Left colon (tissue), 2 donors: ENCODE data around the gene ACKR3. TPM values are rescaled to one million over a fixed set of nuclear protein-coding genes. Genes with fewer than 3 reads are reported as not detected.

Experiments
- ATAC-seq: fragments of 200-7000 bp; cut with Tn5 transposase; one replicate; pipeline ENCODE4 v1.9.1; 2020; ENCODE audit warnings: mild to moderate bottlenecking, moderate library complexity
- DNase-seq, 2 donors: peaks; one replicate each; pipeline ENCODE4 v3.0.0-alpha.2; 2020
- intact Hi-C, 2 donors: fragments of 100-400 bp; cut with DNase I in 1 of 2; cut with micrococcal nuclease in 1 of 2; formaldehyde crosslinking; loops; one replicate each; pipeline versions ENCODE4 v1.11.2 to v1.14.0; 2022; cut with DNase I, micrococcal nuclease
- total RNA-seq, 2 donors: library from RNA; stranded (reverse); fragmentation: NEBNext Ultra II Directional; extraction: Animal tissue kit (Norgen Biotek cat#: 25700); gene quantifications; one replicate each; pipeline ENCODE4 v1.2.1, GENCODE V29; 2021
- donor health status: DM: no; HTN: no; CAD: no.
- donor health status: DM: yes; HTN: yes; CAD: no.

Gene ACKR3
- total RNA-seq, 2 donors from 2014 or later, result 8.5 to 11.3 TPM

DNA sequence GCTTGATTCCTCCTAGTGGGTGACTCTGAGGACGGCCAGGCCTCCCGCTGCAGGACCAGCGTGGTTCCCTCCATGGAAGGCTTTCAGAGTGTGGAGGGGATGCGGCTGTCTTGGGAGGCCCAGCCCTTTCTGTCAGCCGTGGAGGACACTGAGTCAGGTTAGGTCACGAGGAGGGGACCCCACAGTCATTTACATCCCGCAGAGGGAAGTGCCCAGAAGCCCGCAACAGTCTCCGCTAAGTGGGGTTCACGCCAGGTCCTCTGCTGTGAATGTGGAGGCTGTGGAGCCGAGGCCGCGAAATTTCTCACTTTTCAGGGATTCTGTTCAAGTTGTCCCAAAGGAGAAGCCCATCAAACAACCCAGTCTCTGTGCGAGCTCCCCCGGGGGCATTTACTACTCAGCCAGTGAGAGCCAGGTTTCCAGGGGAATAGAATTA, 8.8 kb downstream of the ACKR3 start:
- intact Hi-C loops, result no loop called here
- ATAC-seq (no peak), DNase-seq (no peak)

DNA sequence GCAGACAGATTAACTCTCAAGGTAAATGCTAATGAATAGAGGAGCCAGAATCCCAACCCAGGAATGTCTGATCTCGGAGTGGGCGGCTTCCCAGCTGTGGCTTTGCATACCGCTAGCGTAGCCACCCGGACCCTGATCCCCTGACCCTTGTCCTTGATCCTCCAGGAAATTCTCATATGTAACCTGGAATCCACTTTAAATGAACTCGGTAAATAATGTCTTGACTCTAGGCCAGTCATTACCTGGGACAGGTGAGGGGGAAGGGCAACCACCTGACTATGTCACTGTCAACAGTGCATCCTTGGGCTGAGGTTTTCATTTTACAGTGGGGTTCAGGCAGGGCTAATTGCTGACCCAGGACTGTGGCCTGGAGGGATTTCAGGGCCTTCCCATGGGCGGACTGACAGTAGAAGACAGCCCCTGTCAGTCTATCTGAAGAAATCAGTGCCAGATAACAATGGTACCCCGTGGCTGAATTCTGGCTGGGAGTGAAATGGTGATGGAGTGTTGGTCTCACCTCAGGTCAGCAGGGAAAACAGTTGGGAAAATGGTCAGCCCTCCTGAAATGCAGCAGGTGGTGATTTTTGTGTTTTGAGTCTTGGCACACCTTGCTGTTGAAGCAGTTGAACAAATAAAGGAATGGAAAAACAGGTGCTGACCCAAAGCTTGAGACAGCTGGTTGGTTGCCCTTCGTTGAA, 9.6 kb downstream of the ACKR3 start:
- intact Hi-C loops, result no loop called here
- no peak for DNase-seq
- no peak for ATAC-seq

DNA sequence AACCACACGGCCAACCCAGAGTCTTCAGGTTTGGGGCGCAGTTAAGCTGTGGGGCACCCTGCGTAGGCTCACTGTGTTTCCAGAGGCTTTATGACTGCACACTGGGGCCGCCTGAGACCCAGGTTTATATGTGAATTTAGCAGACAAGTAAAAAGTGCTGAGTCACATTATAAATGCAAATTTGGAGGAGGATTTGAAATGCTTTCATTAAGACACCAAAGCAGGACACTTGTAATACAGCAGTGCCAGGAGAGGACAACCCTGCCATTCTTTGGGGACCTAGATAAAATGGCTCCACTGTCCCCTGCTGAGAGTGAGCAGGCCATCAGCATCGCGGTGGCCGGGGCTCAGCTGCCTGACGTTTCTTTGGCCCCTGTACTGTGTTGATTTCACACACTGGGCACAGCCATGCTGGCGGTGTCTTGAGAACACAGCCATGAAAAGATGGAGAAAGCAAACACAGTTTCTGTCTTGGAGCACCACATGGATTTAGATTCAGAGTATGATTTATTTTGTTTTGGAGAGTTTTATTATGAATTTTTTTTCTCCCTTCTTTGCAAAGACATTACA, 10.2 kb downstream of the ACKR3 start:
- intact Hi-C loops, result no loop called here
- ATAC-seq, result no peak

DNA sequence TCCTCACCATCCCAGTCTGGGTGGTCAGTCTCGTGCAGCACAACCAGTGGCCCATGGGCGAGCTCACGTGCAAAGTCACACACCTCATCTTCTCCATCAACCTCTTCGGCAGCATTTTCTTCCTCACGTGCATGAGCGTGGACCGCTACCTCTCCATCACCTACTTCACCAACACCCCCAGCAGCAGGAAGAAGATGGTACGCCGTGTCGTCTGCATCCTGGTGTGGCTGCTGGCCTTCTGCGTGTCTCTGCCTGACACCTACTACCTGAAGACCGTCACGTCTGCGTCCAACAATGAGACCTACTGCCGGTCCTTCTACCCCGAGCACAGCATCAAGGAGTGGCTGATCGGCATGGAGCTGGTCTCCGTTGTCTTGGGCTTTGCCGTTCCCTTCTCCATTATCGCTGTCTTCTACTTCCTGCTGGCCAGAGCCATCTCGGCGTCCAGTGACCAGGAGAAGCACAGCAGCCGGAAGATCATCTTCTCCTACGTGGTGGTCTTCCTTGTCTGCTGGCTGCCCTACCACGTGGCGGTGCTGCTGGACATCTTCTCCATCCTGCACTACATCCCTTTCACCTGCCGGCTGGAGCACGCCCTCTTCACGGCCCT, 11.2 kb downstream of the ACKR3 start:
- intact Hi-C loops, result no loop called here
- no peak for ATAC-seq
- no peak for DNase-seq

More for the DNA sequence above, 10.2 kb downstream of the ACKR3 start:
- no peak for DNase-seq

DNA sequence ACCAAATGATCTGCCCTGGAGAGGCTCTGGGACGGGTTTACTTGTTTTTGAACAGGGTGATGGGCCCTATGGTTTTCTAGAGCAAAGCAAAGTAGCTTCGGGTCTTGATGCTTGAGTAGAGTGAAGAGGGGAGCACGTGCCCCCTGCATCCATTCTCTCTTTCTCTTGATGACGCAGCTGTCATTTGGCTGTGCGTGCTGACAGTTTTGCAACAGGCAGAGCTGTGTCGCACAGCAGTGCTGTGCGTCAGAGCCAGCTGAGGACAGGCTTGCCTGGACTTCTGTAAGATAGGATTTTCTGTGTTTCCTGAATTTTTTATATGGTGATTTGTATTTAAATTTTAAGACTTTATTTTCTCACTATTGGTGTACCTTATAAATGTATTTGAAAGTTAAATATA, 11.9 kb downstream of the ACKR3 start:
- intact Hi-C loops, result no loop called here
- DNase-seq, result no peak

DNA sequence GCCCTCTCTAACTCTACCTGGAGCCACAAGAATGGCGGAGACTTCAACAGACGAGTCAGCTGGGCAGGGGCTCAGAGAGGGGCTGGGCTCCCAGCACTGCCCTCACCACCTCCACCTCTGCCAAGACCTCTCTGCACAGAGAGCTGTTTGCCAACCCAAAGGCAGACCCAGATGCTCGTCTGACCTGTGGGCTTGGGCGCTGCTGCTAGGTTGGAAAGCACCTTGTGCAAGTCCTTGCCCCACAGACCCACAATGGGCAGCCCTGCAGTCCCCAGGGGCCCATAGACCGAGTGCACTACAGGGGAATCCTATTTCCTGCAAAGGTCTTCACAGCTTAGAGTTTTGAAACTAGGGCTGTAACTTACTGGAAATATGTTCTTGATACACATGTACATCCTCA, 13.3 kb downstream of the ACKR3 start:
- no peak for ATAC-seq
- DNase-seq, result no peak
- intact Hi-C loops, result no loop called here

More for the DNA sequence above, 11.9 kb downstream of the ACKR3 start:
- no peak for ATAC-seq

DNA sequence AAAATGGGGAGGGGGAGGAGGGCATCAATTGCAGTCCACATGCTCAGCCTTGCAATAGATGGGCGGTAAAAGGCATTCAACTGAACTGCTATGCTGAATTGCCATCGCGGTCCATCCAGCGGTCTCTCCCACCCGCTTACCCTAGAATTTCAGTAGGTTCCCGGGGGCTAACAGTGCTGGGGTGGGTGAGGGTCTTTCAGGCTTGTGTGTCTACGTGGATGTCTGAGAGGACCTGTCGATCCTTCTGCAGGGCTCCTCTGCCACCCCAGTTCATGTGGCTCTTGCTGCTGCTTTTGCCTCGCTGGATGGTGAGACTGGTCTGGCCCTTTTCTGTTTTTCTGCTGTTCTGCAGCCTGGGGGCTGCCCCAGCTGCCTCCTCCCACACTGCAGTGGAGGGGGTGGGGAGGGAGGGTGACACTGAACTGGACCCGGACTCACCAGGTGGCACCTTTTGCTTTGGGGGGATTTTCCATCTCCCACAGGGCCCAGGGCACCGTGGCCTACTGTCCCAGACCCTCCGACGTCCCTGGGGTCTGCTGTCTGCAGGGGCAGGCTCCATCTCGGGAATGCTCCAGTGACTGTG, 14.1 kb downstream of the ACKR3 start:
- no peak for ATAC-seq
- DNase-seq, result no peak
- intact Hi-C loops, result no loop called here

DNA sequence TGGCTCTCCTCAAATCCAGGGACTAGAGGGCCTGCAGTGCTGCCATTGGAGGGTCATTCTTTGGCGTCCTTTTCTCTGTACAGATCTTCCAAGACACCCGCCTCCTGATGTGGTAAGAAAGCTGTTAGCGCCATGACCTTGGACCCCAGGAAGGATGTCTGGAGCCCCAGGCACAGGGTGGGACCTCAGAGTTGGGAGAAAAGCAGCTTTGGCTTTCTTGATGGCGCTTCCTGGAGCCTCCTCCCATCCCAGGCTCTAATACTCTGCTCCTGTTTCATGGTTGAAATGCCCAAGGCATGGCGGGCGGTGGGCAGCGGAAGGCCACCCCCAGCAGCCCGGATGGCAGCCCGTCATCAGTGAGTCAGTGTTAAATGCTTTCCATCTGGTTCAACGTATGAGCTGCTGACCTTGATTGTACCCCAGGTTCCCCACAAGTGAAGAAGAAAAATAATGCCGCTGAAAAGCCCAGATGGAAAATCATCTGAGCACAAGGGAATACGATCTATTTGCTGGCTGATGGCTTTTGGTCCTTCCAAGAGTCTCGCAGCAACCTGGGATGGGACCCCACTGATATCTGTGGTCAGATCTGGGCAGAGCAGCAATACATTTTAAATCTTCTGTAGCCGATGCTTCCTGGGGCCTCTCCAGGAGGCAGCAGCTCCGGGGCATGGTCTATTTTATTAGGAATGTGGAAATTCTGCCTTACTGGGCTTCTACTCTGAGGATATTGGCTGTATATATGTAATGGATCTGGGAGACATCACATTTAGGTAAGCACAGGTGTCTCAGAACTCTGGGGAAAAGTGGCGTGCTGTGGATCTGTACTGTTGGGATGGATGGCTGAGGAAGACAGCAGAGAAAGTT, 15.1 kb downstream of the ACKR3 start:
- intact Hi-C loops, result no loop called here
- DNase-seq (no peak), ATAC-seq (no peak)

DNA sequence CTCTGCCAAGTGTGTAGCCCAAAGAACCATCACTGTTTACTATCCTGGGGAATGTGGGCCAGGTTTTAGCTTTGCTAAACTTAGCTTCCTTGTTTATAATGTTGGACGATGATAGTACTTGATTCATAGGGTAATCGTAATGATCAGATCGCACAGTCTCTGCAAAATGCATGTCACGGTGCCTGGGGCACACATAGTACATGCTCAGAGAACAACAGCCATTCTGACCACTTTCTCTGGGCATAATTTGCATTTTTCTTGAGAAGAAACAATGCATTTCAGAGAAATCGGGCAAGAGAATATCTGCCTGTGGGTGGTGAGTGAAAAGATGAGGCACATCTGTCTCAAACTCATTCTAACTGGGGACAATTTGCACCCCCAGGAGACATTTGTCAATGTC, 16.3 kb downstream of the ACKR3 start:
- ATAC-seq (no peak), DNase-seq (no peak)
- intact Hi-C loops, result no loop called here

DNA sequence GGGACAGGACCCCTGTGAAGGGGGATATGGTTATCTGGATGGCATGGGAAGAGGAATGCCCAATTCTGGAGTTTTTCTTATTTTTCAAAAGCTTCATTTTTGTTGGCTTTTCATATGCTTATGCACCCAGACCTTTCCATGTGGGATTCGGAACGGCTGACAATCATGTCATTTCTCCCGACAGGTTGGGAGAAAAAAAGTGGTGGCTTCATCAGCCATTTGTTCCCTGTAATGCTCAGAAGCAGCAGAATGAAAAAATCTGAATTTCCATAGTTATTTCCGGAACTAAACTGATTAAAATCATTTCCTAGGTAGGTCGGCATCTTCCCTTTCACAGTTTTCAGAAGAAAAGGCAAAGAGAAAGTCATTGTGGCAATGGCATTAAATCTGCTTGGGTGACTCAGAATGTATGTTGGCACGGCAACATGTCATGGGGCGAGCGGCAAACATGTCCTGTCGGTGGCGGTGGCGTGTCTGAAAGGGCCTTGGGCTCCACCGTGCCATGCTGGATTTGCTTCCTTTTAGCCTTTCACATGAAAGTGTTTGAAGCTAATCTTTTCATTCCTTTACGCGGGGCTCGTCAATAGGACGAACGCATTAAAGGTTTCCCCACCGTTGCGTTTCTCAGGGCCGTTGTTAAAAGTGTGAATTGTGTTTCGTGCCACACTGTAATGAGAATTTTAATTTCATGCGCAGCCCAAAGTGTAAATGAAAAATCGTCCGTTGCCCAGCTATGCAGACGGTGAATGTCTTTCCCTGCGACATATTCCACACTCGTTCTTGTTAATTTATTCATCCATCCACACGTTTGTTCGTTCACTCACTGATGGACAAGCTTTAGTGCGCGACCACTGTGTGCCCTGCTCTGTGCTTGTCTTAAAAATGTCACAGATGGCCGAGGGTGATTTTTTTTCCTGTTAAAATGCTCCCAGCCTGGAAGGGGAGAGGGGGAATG, 18.5 kb downstream of the ACKR3 start:
- intact Hi-C loops, result no loop called here
- DNase-seq, result no peak
- no peak for ATAC-seq

DNA sequence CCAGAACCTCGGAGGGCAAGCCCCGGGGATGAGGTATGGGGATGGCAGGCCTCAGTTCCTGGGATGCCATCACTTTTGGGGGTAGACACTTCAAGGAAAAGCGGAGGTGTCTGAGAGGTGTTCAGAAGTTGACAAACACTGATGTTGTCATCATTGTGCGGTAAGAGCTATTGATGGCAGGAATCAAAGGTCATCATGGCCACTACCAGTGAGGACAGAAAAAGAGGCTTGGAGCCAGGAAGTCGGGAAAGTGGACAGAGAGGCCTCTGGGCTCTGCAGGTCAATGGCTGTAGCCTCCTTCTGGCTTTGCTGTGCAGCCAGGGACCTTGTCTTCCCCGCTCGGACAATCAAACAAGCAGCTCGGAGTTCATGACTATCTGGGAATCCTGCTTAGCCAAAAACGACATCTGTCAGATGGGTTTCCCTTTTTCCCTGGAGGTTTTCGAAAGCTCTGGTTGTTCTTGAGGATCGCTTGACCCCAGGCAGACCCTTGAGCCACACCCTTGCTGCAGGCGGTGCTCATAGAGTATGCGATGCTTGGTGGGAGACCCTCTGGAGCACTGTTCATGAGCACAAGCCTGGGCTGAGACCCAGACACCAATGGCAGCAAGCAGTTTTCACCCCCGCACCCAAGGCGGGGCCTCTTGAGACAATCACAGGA, 19.4 kb downstream of the ACKR3 start:
- DNase-seq (no peak), ATAC-seq (no peak)
- intact Hi-C loops, result no loop called here

DNA sequence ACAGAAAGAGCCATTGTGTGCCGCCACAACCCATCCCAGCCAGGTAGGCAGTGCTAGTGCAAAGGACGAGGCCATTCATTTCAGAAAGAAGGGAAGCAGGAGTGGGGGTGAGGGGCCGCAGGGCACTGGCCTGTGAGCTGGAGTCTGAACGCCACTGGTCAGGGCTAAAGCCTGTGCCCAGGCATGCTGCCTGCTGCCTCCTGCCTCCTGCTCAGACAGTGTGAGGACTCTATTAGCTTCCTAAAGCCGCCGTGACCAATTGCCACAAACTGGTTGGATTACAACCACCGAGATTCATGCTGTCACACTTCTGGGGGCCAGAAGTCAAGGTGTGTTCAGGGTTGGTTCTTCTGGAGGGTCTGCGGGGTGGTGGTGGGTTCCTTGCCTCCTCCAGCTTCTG, 21.2 kb downstream of the ACKR3 start:
- no peak for ATAC-seq
- intact Hi-C loops, result no loop called here

DNA sequence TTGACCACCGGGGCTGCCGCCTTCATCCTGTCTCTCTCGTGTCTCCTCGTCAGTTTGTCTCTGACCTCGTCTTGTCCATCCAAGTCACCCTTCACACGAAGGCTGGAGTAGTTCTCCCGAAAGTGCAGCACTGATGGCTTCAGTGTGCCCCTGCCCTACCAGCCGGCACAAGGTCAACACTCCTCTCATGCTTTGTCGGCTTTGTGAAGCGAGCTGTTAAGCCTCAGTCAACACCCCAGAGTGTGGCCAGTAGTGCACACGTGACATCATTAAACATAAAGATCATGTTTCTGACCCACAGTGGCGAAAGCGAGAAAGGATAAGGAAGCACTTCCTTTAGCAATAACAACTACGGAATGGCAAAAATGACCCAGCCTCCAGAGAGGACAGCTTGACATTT, 23.2 kb downstream of the ACKR3 start:
- DNase-seq, result no peak
- no peak for ATAC-seq
- intact Hi-C loops, result no loop called here

More for the DNA sequence above, 21.2 kb downstream of the ACKR3 start:
- no peak for DNase-seq

DNA sequence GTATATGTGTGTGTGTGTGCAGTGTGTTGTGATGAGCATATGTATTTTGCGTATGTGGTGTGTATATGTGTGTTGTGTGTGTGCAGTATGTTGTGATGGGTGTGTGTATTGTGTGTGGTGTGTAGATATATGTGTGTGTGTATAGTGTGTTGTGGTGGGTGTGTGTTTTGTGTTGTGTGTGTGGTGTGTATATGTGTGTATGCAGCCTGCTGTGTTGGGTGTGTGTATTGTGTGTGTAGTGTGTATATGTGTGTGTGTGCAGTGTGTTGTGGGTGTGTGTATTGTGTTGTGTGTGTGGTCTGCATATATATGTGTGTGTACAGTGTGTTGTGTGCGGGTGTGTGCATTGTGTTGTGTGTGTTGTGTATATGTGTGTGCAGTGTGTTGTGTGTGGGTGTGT, 23.9 kb downstream of the ACKR3 start:
- no peak for ATAC-seq

DNA sequence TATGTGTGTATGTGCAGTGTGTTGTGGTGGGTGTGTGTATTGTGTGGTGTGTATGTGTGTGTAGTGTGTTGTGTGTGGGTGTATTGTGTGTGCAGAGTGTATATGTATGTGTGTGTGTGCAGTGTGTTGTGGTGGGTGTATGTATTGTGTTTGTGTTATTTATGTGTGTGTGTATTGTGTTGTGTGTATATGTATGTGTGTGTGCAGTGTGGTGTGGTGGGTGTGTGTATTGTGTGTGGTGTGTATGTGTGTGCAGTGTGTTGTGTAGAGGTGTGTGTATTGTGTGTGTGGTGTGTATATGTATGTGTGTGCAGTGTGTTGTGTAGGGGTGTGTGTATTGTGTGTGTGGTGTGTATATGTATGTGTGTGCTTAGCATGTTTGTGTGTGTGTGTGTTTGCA, 24.3 kb downstream of the ACKR3 start:
- intact Hi-C loops, result no loop called here
- no peak for DNase-seq
- no peak for ATAC-seq

More for the DNA sequence above, 23.9 kb downstream of the ACKR3 start:
- DNase-seq, result no peak
- intact Hi-C loops, result no loop called here

DNA sequence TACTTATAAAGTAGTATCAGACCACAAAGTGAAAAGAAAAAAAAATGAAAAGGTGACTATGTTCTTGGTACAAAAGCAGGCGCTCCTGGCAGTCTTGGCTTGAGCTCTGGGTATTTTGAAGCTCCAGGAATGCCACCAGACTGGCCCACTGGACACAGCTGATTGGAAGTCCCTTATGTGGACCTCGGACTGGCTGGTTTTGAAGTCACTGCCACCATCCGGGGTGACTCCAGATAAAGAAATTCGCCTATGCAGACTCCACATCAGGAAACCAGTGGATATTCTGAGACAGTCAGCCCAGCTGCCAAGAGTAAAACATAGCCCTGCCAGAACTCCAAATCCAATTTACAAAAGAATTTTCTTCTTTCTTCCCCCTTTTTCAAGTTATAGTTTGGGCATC, 28.0 kb downstream of the ACKR3 start:
- no peak for DNase-seq
- intact Hi-C loops, result no loop called here
- no peak for ATAC-seq

DNA sequence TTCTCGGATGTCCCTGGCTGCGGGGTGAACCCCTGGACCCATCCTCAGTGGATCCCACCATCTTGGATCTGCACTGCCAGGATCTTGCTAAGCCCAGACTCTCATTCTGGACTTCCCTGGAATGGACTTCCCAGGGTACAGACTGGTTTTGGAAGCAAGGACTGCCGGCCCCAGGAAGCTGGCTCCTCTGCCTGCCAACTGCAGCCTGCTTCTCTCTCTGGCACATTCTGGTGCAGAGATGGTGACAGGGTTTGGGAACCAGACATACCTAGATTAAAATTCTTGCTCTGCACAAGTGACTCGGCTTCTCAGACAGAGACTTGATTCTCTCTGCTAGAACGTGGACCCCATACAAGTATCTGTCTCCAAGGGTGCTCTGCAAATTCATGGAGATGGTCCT, 29.4 kb downstream of the ACKR3 start:
- ATAC-seq (no peak), DNase-seq (no peak)
- intact Hi-C loops, result no loop called here

DNA sequence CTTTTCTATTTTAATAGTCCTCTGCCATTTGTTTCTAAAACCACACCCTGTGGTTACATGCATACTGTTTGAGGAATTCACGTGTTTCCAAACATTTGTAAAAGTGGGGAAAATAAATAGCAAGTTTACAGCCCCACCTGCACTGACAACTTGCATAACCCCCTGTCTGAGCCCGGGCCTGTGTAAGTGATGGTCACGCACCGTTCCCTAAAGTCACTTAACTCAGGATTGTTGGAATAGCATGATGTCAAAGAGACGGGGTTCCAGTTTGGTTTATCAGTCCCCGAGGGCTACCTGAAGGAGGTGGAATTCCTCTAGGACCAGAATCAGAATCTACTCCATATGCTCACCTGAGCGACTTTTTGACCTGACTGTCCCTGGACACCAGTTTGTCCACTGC, 30.5 kb downstream of the ACKR3 start:
- no peak for ATAC-seq
- no peak for DNase-seq
- intact Hi-C loops, result no loop called here
